Erythroblast (primary cell): ENCODE results near the gene PMP22.

Experiments
- GATA1 ChIP-seq: IDR thresholded peaks from 2 replicates; pipeline ENCODE4 v1.6.1; 2011; ENCODE audit warnings: low read depth, mild to moderate bottlenecking, control low read depth, low read length, moderate library complexity
- POLR2A ChIP-seq: IDR thresholded peaks from 2 replicates; pipeline ENCODE4 v1.6.1; 2011; ENCODE audit warnings: mild to moderate bottlenecking, low read length

DNA sequence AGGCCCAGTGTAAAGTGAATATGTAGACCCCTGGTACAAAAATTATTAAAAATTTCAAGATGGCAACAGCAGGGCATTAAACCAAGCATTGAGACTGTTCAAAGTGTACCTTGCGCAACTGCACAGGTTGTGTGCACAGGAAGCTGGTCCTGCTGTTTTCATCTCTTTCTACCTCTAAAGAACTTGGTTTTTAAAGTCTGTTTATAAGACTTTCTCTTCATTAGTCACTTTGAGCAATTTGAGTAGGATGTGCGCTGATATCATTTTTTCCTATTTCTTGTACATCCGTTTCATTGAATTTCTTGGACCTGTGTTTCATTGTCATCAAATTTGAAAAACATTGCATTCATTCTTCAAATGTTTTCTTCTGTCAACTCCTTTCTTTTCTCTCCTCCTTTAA, 16.8 kb upstream of the PMP22 start:
- TF ChIP-seq POLR2A (no peak), GATA1 (no peak)
